GM23338 (cell line): Measurements from ENCODE around the gene ATG9B. TPM values are rescaled to one million over a fixed set of nuclear protein-coding genes. Genes with fewer than 3 reads are reported as not detected.

Experiments
- ATAC-seq: fragments of 200-7000 bp; cut with Tn5 transposase; 3 replicates; pipeline ENCODE4 v1.9.1; 2020
- DNase-seq: peaks from one replicate; pipeline ENCODE4 v3.0.0-alpha.2; 2015; ENCODE audit warnings: low spot score
- H2AFZ ChIP-seq: fragments of 200-600 bp; sonication (generic); 2 replicates; pipeline ENCODE4 v1.8.0; 2016; ENCODE audit warnings: antibody characterized with exemption, mild to moderate bottlenecking, moderate library complexity
- H3F3A ChIP-seq: fragments of 200-600 bp; sonication (generic); replicated peaks from 2 replicates; pipeline ENCODE4 v1.8.0; 2017; ENCODE audit warnings: antibody characterized with exemption, mixed run types, low read depth
- H3K27ac ChIP-seq: fragments of 200-600 bp; sonication (generic); 2 replicates; pipeline ENCODE4 v1.6.1; 2016; ENCODE audit warnings: low read depth
- H3K27me3 ChIP-seq: fragments of 200-600 bp; sonication (generic); 2 replicates; pipeline ENCODE4 v1.8.0; 2016; ENCODE audit warnings: mild to moderate bottlenecking, mixed run types, moderate library complexity; ENCODE audit not compliant: insufficient read depth
- H3K36me3 ChIP-seq: fragments of 200-600 bp; sonication (generic); 2 replicates; pipeline ENCODE4 v1.8.0; 2016; ENCODE audit warnings: mild to moderate bottlenecking; ENCODE audit not compliant: insufficient read depth
- H3K4me1 ChIP-seq: fragments of 200-600 bp; sonication (generic); 2 replicates; pipeline ENCODE4 v1.8.0; 2016; ENCODE audit warnings: mild to moderate bottlenecking, moderate library complexity; ENCODE audit not compliant: insufficient read depth
- H3K4me2 ChIP-seq: fragments of 200-600 bp; sonication (generic); 2 replicates; pipeline ENCODE4 v1.7.1; 2017; ENCODE audit warnings: mixed run types
- H3K4me3 ChIP-seq: fragments of 200-600 bp; sonication (generic); 2 replicates; pipeline ENCODE4 v1.6.1; 2016; ENCODE audit warnings: mixed run types
- H3K79me2 ChIP-seq: fragments of 200-600 bp; sonication (generic); replicated peaks from 2 replicates; pipeline ENCODE4 v1.8.0; 2017; ENCODE audit warnings: mild to moderate bottlenecking; ENCODE audit not compliant: insufficient read depth
- H3K9me2 ChIP-seq: fragments of 200-600 bp; sonication (generic); 2 replicates; pipeline ENCODE4 v1.8.0; 2017; ENCODE audit not compliant: insufficient read depth
- H4K20me1 ChIP-seq: fragments of 200-600 bp; sonication (generic); replicated peaks from 2 replicates; pipeline ENCODE4 v1.8.0; 2017; ENCODE audit warnings: mild to moderate bottlenecking; ENCODE audit not compliant: insufficient read depth
- H3K27ac Mint-ChIP-seq: 2 replicates; pipeline ENCODE4 v1.8.0; 2020; ENCODE audit warnings: inconsistent platforms, mild to moderate bottlenecking, moderate library complexity, mixed read lengths
- H3K27me3 Mint-ChIP-seq: 3 replicates; pipeline ENCODE4 v1.8.0; 2022; ENCODE audit warnings: low read depth, mild to moderate bottlenecking, moderate library complexity, mixed read lengths, inconsistent platforms; ENCODE audit not compliant: insufficient read depth, poor library complexity
- H3K36me3 Mint-ChIP-seq: 3 replicates; pipeline ENCODE4 v1.8.0; 2021; ENCODE audit warnings: low read depth, mild to moderate bottlenecking, inconsistent platforms, moderate library complexity, mixed read lengths
- H3K4me1 Mint-ChIP-seq: 3 replicates; pipeline ENCODE4 v1.8.0; 2020; ENCODE audit warnings: mild to moderate bottlenecking, inconsistent platforms, mixed read lengths
- H3K4me3 Mint-ChIP-seq: 3 replicates; pipeline ENCODE4 v1.8.0; 2021; ENCODE audit warnings: moderate library complexity, mild to moderate bottlenecking, inconsistent platforms, mixed read lengths
- H3K9me3 Mint-ChIP-seq: 3 replicates; pipeline ENCODE4 v1.8.0; 2020; ENCODE audit warnings: moderate library complexity, mild to moderate bottlenecking, inconsistent platforms, mixed read lengths
- CREB1 ChIP-seq: fragments of 250-450 bp; sonication (Bioruptor Pico); IDR thresholded peaks from 2 replicates; pipeline ENCODE4 v1.5.0; 2020; ENCODE audit warnings: low read depth, mild to moderate bottlenecking, moderate library complexity
- CTCF ChIP-seq, 2 experiments: fragments of 200-600 bp in 1 of 2; sonication (generic) in 1 of 2; conservative IDR thresholded peaks; 2 replicates each; pipeline versions ENCODE4 v1.5.1 to v1.6.1; 2016 to 2017; ENCODE audit warnings: antibody characterized with exemption in 2 of 2, low read depth in 2 of 2, mild to moderate bottlenecking in 2 of 2, moderate library complexity in 1 of 2
- ETS1 ChIP-seq: IDR thresholded peaks from 2 replicates; pipeline ENCODE4 v1.6.1; 2016; ENCODE audit warnings: antibody characterized with exemption
- EZH2 ChIP-seq: fragments of 200-600 bp; sonication (generic); IDR thresholded peaks from one replicate; pipeline ENCODE4 v1.8.0; 2017; ENCODE audit warnings: antibody characterized with exemption, mild to moderate bottlenecking, low read depth; ENCODE audit not compliant: unreplicated experiment
- EZH2phosphoT487 ChIP-seq: fragments of 200-600 bp; sonication (generic); IDR thresholded peaks from one replicate; pipeline ENCODE4 v1.8.1; 2018; ENCODE audit warnings: antibody characterized with exemption; ENCODE audit not compliant: unreplicated experiment
- JUNB ChIP-seq: IDR thresholded peaks from one replicate; pipeline ENCODE4 v1.6.1; 2016; ENCODE audit warnings: antibody characterized with exemption; ENCODE audit not compliant: unreplicated experiment
- NANOG ChIP-seq: IDR thresholded peaks from 2 replicates; pipeline ENCODE4 v1.6.1; 2016; ENCODE audit warnings: antibody characterized with exemption, borderline replicate concordance
- POLR2AphosphoS5 ChIP-seq: IDR thresholded peaks from 2 replicates; pipeline ENCODE4 v1.6.1; 2016; ENCODE audit warnings: antibody characterized with exemption, low read depth
- REST ChIP-seq: IDR thresholded peaks from one replicate; pipeline ENCODE4 v1.6.1; 2018; ENCODE audit warnings: antibody characterized with exemption; ENCODE audit not compliant: unreplicated experiment
- STAT1 ChIP-seq: IDR thresholded peaks from one replicate; pipeline ENCODE4 v1.6.1; 2016; ENCODE audit warnings: antibody characterized with exemption; ENCODE audit not compliant: unreplicated experiment
- ZNF114 ChIP-seq: fragments of 250-450 bp; sonication (Bioruptor Pico); IDR thresholded peaks from 2 replicates; pipeline ENCODE4 v1.5.0; 2020; ENCODE audit warnings: mild to moderate bottlenecking, moderate library complexity
- ZNF331 ChIP-seq: fragments of 250-450 bp; sonication (Bioruptor Pico); IDR thresholded peaks from 2 replicates; pipeline ENCODE4 v1.5.0; 2020; ENCODE audit warnings: low read depth, mild to moderate bottlenecking, moderate library complexity
- polyA plus RNA-seq: library from polyadenylated mRNA; unstranded; fragments of >200 nt; fragmentation: Nextera tagmentation; extraction: Ambion mirVana; gene quantifications from 2 replicates; pipeline ENCODE4 v1.2.1, GENCODE V29; 2016
- total RNA-seq: library from RNA; depleted of rRNA; stranded (reverse); fragments of >200 nt; shearing (Covaris generic); gene quantifications from 2 replicates; pipeline ENCODE4 v1.2.3, GENCODE V29; 2014
- TF ChIP-seq, protein P1 (sequence below): fragments of 250-450 bp; sonication (Bioruptor Pico); IDR thresholded peaks from 2 replicates; pipeline ENCODE4 v1.5.0; 2020; ENCODE audit warnings: mild to moderate bottlenecking, moderate library complexity

ATG9B gene
- total and polyA plus RNA-seq, 2 experiments from 2014 or later = 1.2 to 3.4 TPM

DNA sequence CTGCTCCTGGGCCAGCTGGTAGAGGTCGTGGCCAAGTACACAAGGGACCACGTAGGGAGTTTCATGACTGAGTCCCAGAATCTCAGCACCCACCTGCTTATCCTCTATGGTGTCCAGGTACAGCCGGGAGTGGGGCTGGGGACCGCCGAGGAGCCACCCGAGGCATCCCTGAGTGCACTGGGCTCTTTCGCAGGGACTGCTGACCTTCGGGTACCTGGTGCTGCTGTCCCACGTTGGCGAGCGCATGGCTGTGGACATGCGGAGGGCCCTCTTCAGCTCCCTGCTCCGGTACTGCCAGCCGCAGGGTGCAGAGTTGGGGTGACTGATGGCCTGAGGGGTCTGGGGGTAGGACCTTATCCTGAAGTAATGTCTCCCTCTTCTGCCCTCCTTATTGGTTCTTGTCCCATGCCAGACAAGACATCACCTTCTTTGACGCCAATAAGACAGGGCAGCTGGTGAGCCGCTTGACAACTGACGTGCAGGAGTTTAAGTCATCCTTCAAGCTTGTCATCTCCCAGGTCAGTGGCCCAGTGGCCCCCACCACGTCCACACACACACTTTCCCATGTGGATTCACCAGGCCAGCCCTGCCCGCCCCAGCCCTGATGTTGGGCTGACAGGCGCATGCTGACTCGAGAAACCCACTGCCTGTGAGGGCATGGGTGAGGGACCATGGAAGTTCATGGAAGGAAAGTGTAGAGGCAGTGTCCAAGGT is 10.2 kb upstream of the ATG9B start:
- peaks cover 2% of the 10 kb centered on the region; the same call in 1 of the 3 replicates for H3K4me1 Mint-ChIP-seq
- no peaks in the 10 kb centered on the region for H3K9me3 Mint-ChIP-seq
- H3K4me3 Mint-ChIP-seq = no peak overlapping the region

More for the DNA sequence above, 10.2 kb upstream of the ATG9B start:
- Histone ChIP-seq H3K4me1 (no peaks in the 10 kb centered on the region), H4K20me1 (no peaks in the 10 kb centered on the region; the same call in 1 of the 2 replicates), H3K9me2 (no peaks in the 10 kb centered on the region), H3K79me2 (peaks cover 5% of the 10 kb centered on the region; the same call in 1 of the 2 replicates), H3K36me3 (no peaks in the 10 kb centered on the region), H3K27me3 (no peaks in the 10 kb centered on the region), H3F3A (no peaks in the 10 kb centered on the region), H3K27ac (no peak overlapping the region), H3K4me3 (no peak overlapping the region), H2AFZ (no peak overlapping the region), H3K4me2 (no peak overlapping the region)
- no peak for ATAC-seq
- H3K27ac Mint-ChIP-seq = no peak overlapping the region
- peaks cover 8% of the 10 kb centered on the region for H3K27me3 Mint-ChIP-seq
- DNase-seq = no peak
- TF ChIP-seq ZNF114 (CRISPR knock-in tag) = no peak
- TF ChIP-seq ETS1 = no peak
- TF ChIP-seq EZH2 = no peak
- no peak for TF ChIP-seq CTCF (conservative IDR thresholded peaks at IDR 0.05; ENCODE audit: low read depth in 2 of 2)
- TF ChIP-seq, protein P1, sequence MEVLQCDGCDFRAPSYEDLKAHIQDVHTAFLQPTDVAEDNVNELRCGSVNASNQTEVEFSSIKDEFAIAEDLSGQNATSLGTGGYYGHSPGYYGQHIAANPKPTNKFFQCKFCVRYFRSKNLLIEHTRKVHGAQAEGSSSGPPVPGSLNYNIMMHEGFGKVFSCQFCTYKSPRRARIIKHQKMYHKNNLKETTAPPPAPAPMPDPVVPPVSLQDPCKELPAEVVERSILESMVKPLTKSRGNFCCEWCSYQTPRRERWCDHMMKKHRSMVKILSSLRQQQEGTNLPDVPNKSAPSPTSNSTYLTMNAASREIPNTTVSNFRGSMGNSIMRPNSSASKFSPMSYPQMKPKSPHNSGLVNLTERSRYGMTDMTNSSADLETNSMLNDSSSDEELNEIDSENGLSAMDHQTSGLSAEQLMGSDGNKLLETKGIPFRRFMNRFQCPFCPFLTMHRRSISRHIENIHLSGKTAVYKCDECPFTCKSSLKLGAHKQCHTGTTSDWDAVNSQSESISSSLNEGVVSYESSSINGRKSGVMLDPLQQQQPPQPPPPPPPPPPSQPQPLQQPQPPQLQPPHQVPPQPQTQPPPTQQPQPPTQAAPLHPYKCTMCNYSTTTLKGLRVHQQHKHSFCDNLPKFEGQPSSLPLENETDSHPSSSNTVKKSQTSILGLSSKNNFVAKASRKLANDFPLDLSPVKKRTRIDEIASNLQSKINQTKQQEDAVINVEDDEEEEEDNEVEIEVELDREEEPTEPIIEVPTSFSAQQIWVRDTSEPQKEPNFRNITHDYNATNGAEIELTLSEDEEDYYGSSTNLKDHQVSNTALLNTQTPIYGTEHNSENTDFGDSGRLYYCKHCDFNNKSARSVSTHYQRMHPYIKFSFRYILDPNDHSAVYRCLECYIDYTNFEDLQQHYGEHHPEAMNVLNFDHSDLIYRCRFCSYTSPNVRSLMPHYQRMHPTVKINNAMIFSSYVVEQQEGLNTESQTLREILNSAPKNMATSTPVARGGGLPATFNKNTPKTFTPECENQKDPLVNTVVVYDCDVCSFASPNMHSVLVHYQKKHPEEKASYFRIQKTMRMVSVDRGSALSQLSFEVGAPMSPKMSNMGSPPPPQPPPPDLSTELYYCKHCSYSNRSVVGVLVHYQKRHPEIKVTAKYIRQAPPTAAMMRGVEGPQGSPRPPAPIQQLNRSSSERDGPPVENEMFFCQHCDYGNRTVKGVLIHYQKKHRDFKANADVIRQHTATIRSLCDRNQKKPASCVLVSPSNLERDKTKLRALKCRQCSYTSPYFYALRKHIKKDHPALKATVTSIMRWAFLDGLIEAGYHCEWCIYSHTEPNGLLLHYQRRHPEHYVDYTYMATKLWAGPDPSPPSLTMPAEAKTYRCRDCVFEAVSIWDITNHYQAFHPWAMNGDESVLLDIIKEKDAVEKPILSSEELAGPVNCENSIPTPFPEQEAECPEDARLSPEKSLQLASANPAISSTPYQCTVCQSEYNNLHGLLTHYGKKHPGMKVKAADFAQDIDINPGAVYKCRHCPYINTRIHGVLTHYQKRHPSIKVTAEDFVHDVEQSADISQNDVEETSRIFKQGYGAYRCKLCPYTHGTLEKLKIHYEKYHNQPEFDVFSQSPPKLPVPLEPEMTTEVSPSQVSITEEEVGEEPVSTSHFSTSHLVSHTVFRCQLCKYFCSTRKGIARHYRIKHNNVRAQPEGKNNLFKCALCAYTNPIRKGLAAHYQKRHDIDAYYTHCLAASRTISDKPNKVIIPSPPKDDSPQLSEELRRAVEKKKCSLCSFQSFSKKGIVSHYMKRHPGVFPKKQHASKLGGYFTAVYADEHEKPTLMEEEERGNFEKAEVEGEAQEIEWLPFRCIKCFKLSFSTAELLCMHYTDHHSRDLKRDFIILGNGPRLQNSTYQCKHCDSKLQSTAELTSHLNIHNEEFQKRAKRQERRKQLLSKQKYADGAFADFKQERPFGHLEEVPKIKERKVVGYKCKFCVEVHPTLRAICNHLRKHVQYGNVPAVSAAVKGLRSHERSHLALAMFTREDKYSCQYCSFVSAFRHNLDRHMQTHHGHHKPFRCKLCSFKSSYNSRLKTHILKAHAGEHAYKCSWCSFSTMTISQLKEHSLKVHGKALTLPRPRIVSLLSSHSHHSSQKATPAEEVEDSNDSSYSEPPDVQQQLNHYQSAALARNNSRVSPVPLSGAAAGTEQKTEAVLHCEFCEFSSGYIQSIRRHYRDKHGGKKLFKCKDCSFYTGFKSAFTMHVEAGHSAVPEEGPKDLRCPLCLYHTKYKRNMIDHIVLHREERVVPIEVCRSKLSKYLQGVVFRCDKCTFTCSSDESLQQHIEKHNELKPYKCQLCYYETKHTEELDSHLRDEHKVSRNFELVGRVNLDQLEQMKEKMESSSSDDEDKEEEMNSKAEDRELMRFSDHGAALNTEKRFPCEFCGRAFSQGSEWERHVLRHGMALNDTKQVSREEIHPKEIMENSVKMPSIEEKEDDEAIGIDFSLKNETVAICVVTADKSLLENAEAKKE = no peak
- no peak for TF ChIP-seq POLR2AphosphoS5
- TF ChIP-seq STAT1 = no peak
- TF ChIP-seq REST = no peak
- no peak for TF ChIP-seq ZNF331 (CRISPR knock-in tag)
- no peak for TF ChIP-seq JUNB
- TF ChIP-seq EZH2phosphoT487 = no peak
- no peak for TF ChIP-seq CREB1
- TF ChIP-seq NANOG = no peak
- H3K36me3 Mint-ChIP-seq = 0 out of 3 replicates have a peak, but pooled peaks cover 6% of the 10 kb centered on the region
